Measurements from ENCODE around the gene SPPL2B.

DNA sequence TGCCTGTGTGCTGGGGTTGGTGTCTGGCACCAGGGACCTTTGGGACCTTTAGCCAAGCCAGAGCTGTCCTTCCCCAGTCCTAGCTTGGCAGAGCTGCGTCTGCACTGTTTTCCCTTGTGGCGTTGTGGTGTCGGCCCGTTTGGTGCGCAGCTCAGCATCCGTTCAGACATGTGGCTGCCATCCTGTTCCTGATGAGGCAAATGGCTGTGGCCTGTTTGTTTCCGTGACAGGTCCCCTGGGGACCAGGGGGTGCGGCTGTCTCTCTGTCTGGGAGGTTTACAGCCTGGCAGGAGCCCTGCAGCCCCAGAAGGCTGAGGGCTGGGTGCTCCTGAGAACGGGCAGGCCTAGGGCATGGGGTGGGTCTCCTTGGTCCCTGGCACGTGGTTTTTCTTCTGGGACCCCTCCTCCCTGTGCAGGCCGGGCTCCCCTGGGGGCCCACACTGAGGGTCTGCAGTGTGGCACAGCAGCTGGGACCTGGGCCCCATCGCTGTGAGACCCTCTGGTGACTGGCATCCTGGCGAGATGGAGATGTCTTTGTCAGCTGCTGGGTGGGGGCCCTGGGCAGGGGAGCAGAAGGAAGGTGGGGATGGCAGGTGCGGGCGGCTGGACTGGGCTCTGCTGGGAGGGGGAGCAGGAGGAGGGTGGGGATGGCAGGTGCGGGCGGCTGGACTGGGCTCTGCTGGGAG, 4.0 kb downstream of the SPPL2B start:
- TF ChIP-seq POLR2A (IDR thresholded peaks at IDR 0.05), result no peak
- TF ChIP-seq EP300 (IDR thresholded peaks at IDR 0.05), result no peak

Measured in gastroesophageal sphincter (tissue), 2 donors.